HFFc6 (cell line): Measurements from ENCODE around the gene BCO1. TPM values are rescaled to one million over a fixed set of nuclear protein-coding genes. Genes with fewer than 3 reads are reported as not detected.

Experiments
- DNase-seq: peaks from one replicate; pipeline ENCODE4 v3.0.0-alpha.2; 2018
- H3K27ac Mint-ChIP-seq: 2 replicates; pipeline ENCODE4 v1.8.0; 2020; ENCODE audit warnings: mild to moderate bottlenecking, mixed read lengths
- H3K27me3 Mint-ChIP-seq: 2 replicates; pipeline ENCODE4 v1.8.0; 2021; ENCODE audit warnings: mild to moderate bottlenecking, moderate library complexity, mixed read lengths; ENCODE audit not compliant: insufficient read depth
- H3K36me3 Mint-ChIP-seq: 2 replicates; pipeline ENCODE4 v1.8.0; 2021; ENCODE audit warnings: low read depth, mixed read lengths
- H3K4me1 Mint-ChIP-seq: 2 replicates; pipeline ENCODE4 v1.8.0; 2020; ENCODE audit warnings: low read depth, mixed read lengths
- H3K4me3 Mint-ChIP-seq: 2 replicates; pipeline ENCODE4 v1.8.0; 2020; ENCODE audit warnings: mild to moderate bottlenecking, moderate library complexity, mixed read lengths
- H3K9me3 Mint-ChIP-seq: 2 replicates; pipeline ENCODE4 v1.8.0; 2020; ENCODE audit warnings: mild to moderate bottlenecking, mixed read lengths
- CTCF ChIP-seq: fragments of 200-600 bp; sonication (generic); IDR thresholded peaks from 2 replicates; pipeline ENCODE4 v1.5.0; 2021; ENCODE audit warnings: antibody characterized with exemption, mild to moderate bottlenecking
- total RNA-seq, 6 experiments: library from RNA; stranded (reverse); fragmentation: NEBNext Ultra II Directional; extraction: Animal tissue kit (Norgen Biotek cat#: 25700); gene quantifications; 2 replicates in 1 of 6; 3 replicates in 5 of 6; pipeline ENCODE4 v1.2.3, GENCODE V29; 2021

BCO1 gene
- total RNA-seq, 6 experiments from 2014 or later, result not detected

- H3K27me3 Mint-ChIP-seq, result peaks cover 32% of the 10 kb centered on the region
- no peaks in the 10 kb centered on the region for H3K9me3 Mint-ChIP-seq
- H3K27ac Mint-ChIP-seq, result no peak overlapping the region
- no peaks in the 10 kb centered on the region for H3K36me3 Mint-ChIP-seq
- TF ChIP-seq CTCF, result peak; percentile 67
- H3K4me1 Mint-ChIP-seq, result no peaks in the 10 kb centered on the region
- no peak for DNase-seq
- no peak overlapping the region for H3K4me3 Mint-ChIP-seq
These were observed 23.7 kb upstream of the BCO1 start for GRCh38 chr16:81214745-81215166.

GRCh38 chr16:81216114-81216513 is 22.4 kb upstream of the BCO1 start:
- TF ChIP-seq CTCF, result no peak
- Mint-ChIP-seq H3K4me3 (no peak overlapping the region), H3K4me1 (no peaks in the 10 kb centered on the region), H3K27me3 (peaks cover 27% of the 10 kb centered on the region), H3K27ac (no peak overlapping the region), H3K36me3 (no peaks in the 10 kb centered on the region), H3K9me3 (no peaks in the 10 kb centered on the region)
- DNase-seq, result no peak

- H3K9me3 Mint-ChIP-seq, result no peaks in the 10 kb centered on the region
- no peaks in the 10 kb centered on the region for H3K4me1 Mint-ChIP-seq
- TF ChIP-seq CTCF, result no peak
- H3K27ac Mint-ChIP-seq, result no peak overlapping the region
- H3K4me3 Mint-ChIP-seq, result no peak overlapping the region
- peaks cover 21% of the 10 kb centered on the region for H3K27me3 Mint-ChIP-seq
- H3K36me3 Mint-ChIP-seq, result no peaks in the 10 kb centered on the region
- no peak for DNase-seq
These were observed 21.8 kb upstream of the BCO1 start for GRCh38 chr16:81216706-81217105.

GRCh38 chr16:81219151-81219550 is 19.3 kb upstream of the BCO1 start:
- Mint-ChIP-seq H3K4me3 (no peak overlapping the region), H3K36me3 (no peaks in the 10 kb centered on the region), H3K27ac (no peak overlapping the region), H3K9me3 (no peaks in the 10 kb centered on the region), H3K4me1 (no peaks in the 10 kb centered on the region), H3K27me3 (peaks cover 16% of the 10 kb centered on the region)
- DNase-seq, result no peak
- TF ChIP-seq CTCF, result no peak

- DNase-seq, result no peak
- Mint-ChIP-seq H3K9me3 (no peaks in the 10 kb centered on the region), H3K27ac (no peak overlapping the region), H3K4me1 (no peaks in the 10 kb centered on the region), H3K27me3 (peaks cover 17% of the 10 kb centered on the region), H3K4me3 (no peak overlapping the region), H3K36me3 (no peaks in the 10 kb centered on the region)
- TF ChIP-seq CTCF, result no peak
These were observed 18.1 kb upstream of the BCO1 start for GRCh38 chr16:81220349-81220748.

- H3K36me3 Mint-ChIP-seq, result no peaks in the 10 kb centered on the region
- peaks cover 13% of the 10 kb centered on the region for H3K27me3 Mint-ChIP-seq
- no peaks in the 10 kb centered on the region for H3K9me3 Mint-ChIP-seq
- no peak overlapping the region for H3K27ac Mint-ChIP-seq
- TF ChIP-seq CTCF, result no peak
- no peak for DNase-seq
- H3K4me1 Mint-ChIP-seq, result no peaks in the 10 kb centered on the region
- H3K4me3 Mint-ChIP-seq, result no peak overlapping the region
These were observed 16.8 kb upstream of the BCO1 start for GRCh38 chr16:81221731-81222130.
